Gastroesophageal sphincter (tissue), 4 donors: ENCODE results near the gene SCAF4. TPM values are rescaled to one million over a fixed set of nuclear protein-coding genes. Genes with fewer than 3 reads are reported as not detected.
"Not testable (repeated sequence)": the region's sequence is repeated elsewhere in the genome, so short reads cannot be mapped to it uniquely, and the experiment has no call there.

ENCODE experiments used
- ATAC-seq: fragments of 150-250 bp; one replicate; pipeline ENCODE4 v1.9.1; 2016; ENCODE audit warnings: mild to moderate bottlenecking, moderate library complexity
- H3K27ac ChIP-seq, 4 donors: fragments of 200-600 bp; sonication (generic) in 3 of 4; 1 replicate in 3 of 4; 2 replicates in 1 of 4; pipeline ENCODE4 v1.5.1; 2016 to 2019
- H3K27me3 ChIP-seq: fragments of 200-600 bp; sonication (generic); one replicate; pipeline ENCODE4 v1.5.1; 2019
- H3K36me3 ChIP-seq, 2 donors: fragments of 200-600 bp; sonication (generic); one replicate each; pipeline ENCODE4 v1.5.1; 2019; ENCODE audit warnings: control low read depth in 1 of 2
- H3K4me1 ChIP-seq, 3 donors: fragments of 200-600 bp; sonication (generic); 1 replicate in 2 of 3; 2 replicates in 1 of 3; pipeline ENCODE4 v1.5.1; 2016 to 2019; ENCODE audit warnings: control low read depth in 2 of 3
- H3K4me3 ChIP-seq, 2 donors: fragments of 200-600 bp; sonication (generic); one replicate each; pipeline ENCODE4 v1.5.1; 2019; ENCODE audit warnings: mild to moderate bottlenecking in 1 of 2, moderate library complexity in 1 of 2
- H3K9me3 ChIP-seq, 3 donors: fragments of 200-600 bp; sonication (generic); one replicate each; pipeline ENCODE4 v1.5.1; 2017 to 2019; ENCODE audit warnings: control low read depth in 2 of 3
- EP300 ChIP-seq: sonication (generic); formaldehyde crosslinking; IDR thresholded peaks from one replicate; pipeline ENCODE4 v1.6.1; 2017; ENCODE audit warnings: antibody characterized with exemption, mild to moderate bottlenecking
- POLR2A ChIP-seq, 2 donors: fragments of 450-650 bp; IDR thresholded peaks; one replicate each; pipeline ENCODE4 v1.6.1; 2017; ENCODE audit warnings: antibody characterized with exemption in 2 of 2, mild to moderate bottlenecking in 2 of 2, moderate library complexity in 1 of 2
- POLR2AphosphoS5 ChIP-seq: sonication (generic); formaldehyde crosslinking; IDR thresholded peaks from one replicate; pipeline ENCODE4 v1.6.1; 2017; ENCODE audit warnings: antibody characterized with exemption
- WGBS, 2 donors: methylation state at CpG; one replicate each; pipeline ENCODE4 v1.1.5; 2018; ENCODE audit warnings: low coverage in 1 of 2; 5-methylcytosine and 5-hydroxymethylcytosine counted together
- total RNA-seq, 4 donors: library from RNA; depleted of rRNA; stranded (reverse); fragments of >200 nt; gene quantifications; one replicate each; pipeline ENCODE4 v1.1.0, GENCODE V29; 2016
- TF ChIP-seq, protein P1 (sequence below), 4 experiments: fragments of 200-600 bp in 2 of 4; fragments of 450-650 bp in 2 of 4; sonication (generic) in 1 of 4; IDR thresholded peaks; one replicate each; pipeline ENCODE4 v1.5.1; 2017 to 2019; ENCODE audit warnings: antibody characterized with exemption in 4 of 4, mild to moderate bottlenecking in 2 of 4, moderate library complexity in 2 of 4

Gene SCAF4
- total RNA-seq, 4 donors from 2014 or later, result 10.7 to 19.9 (median 16.1) TPM

GRCh38 chr21:31647650-31648049 is 84.3 kb downstream of the SCAF4 start:
- 82 to 93% methylated on average over 2 to 3 of the region's 3 CpGs for WGBS, 2 donors
- no peak overlapping the region for H3K4me3 ChIP-seq
- H3K9me3 ChIP-seq, result no peaks in the 10 kb centered on the region
- H3K27me3 ChIP-seq, result no peaks in the 10 kb centered on the region
- H3K27ac ChIP-seq, result no peak overlapping the region
- TF ChIP-seq POLR2AphosphoS5, result no peak
- TF ChIP-seq, protein P1, sequence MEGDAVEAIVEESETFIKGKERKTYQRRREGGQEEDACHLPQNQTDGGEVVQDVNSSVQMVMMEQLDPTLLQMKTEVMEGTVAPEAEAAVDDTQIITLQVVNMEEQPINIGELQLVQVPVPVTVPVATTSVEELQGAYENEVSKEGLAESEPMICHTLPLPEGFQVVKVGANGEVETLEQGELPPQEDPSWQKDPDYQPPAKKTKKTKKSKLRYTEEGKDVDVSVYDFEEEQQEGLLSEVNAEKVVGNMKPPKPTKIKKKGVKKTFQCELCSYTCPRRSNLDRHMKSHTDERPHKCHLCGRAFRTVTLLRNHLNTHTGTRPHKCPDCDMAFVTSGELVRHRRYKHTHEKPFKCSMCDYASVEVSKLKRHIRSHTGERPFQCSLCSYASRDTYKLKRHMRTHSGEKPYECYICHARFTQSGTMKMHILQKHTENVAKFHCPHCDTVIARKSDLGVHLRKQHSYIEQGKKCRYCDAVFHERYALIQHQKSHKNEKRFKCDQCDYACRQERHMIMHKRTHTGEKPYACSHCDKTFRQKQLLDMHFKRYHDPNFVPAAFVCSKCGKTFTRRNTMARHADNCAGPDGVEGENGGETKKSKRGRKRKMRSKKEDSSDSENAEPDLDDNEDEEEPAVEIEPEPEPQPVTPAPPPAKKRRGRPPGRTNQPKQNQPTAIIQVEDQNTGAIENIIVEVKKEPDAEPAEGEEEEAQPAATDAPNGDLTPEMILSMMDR (IDR thresholded peaks at IDR 0.05), result no peak
- no peak for TF ChIP-seq EP300
- no peaks in the 10 kb centered on the region for H3K36me3 ChIP-seq
- H3K4me1 ChIP-seq, result no peaks in the 10 kb centered on the region
- ATAC-seq, result no peak

DNA sequence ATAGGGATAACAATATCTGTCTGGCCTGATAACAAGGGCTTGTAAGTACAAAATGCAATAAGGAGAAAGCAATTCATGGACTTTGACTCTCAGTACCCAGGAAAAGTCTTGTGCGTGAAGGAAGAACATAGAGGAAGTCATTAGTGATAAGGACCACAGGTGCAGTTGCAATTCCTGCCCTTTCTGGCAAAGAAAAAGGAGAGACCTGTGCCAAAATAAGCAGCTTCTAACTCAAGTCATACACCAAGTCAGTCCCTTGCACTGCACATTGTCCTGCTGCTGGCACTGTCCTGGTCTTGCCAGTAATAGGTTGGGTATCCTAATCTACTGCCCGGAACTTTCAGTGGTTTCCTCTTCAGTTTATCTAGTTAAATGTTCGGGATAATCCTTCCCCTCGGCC is 87.3 kb downstream of the SCAF4 start:
- Histone ChIP-seq H3K36me3 (no peaks in the 10 kb centered on the region), H3K27ac (no peak overlapping the region), H3K4me3 (no peak overlapping the region), H3K9me3 (no peaks in the 10 kb centered on the region), H3K4me1 (no peaks in the 10 kb centered on the region), H3K27me3 (no peaks in the 10 kb centered on the region)
- WGBS, 2 donors, result 62 to 71% methylated on average over 4 of the region's 4 CpGs
- TF ChIP-seq, protein P1 (IDR thresholded peaks at IDR 0.05), result no peak
- TF ChIP-seq POLR2A (IDR thresholded peaks at IDR 0.05) (no peak), EP300 (no peak), POLR2AphosphoS5 (no peak)
- no peak for ATAC-seq

DNA sequence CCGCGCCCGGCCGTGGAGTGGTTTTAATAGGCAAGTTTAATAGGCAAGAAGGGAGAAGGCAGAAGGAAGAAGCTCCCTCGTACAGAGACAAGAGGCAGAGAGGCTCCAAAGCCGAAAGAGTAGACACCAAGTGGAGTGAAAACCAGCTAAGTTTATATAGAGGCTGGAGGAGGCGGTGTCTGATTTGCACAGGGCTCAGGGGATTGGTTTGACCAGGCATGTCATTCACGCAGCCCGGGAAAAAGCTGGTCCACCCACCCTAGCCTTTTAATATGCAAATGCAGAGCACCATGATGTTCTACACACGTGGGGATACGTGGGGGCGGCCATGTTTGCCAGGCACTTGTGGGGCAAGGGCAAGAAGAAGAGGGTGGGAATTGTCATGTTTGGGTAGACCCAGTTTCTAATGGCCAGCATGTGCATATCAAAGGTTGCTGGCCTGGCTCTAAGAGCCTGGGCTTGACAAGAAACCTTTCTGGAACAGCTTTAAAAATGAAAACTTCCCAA is 90.4 kb downstream of the SCAF4 start:
- ATAC-seq, result no peak
- H3K27me3 ChIP-seq, result no peaks in the 10 kb centered on the region
- no peaks in the 10 kb centered on the region for H3K36me3 ChIP-seq
- WGBS, 2 donors, result 80 to 89% methylated on average over 1 to 7 of the region's 12 CpGs
- no peak overlapping the region for H3K27ac ChIP-seq
- no peaks in the 10 kb centered on the region for H3K4me1 ChIP-seq
- H3K4me3 ChIP-seq, result no peak overlapping the region
- H3K9me3 ChIP-seq, result peaks cover 0 to 9% (median 0%) of the 10 kb centered on the region in 3 donors
- TF ChIP-seq, protein P1 (IDR thresholded peaks at IDR 0.05), result no peak
- TF ChIP-seq EP300, result no peak
- TF ChIP-seq POLR2A (IDR thresholded peaks at IDR 0.05), result no peak
- no peak for TF ChIP-seq POLR2AphosphoS5

GRCh38 chr21:31636874-31637273 is 95.0 kb downstream of the SCAF4 start:
- WGBS, 2 donors, result 71 to 88% methylated on average over 1 to 2 of the region's 2 CpGs
- H3K36me3 ChIP-seq, result no peaks in the 10 kb centered on the region
- H3K27me3 ChIP-seq, result no peaks in the 10 kb centered on the region
- TF ChIP-seq POLR2AphosphoS5 (no peak), POLR2A (IDR thresholded peaks at IDR 0.05) (no peak), EP300 (no peak)
- TF ChIP-seq, protein P1 (IDR thresholded peaks at IDR 0.05), result no peak
- H3K9me3 ChIP-seq, result peaks cover 0 to 9% (median 0%) of the 10 kb centered on the region in 3 donors
- ATAC-seq, result no peak
- H3K4me1 ChIP-seq, result no peaks in the 10 kb centered on the region
- no peak overlapping the region for H3K4me3 ChIP-seq
- H3K27ac ChIP-seq, result no peak overlapping the region

DNA sequence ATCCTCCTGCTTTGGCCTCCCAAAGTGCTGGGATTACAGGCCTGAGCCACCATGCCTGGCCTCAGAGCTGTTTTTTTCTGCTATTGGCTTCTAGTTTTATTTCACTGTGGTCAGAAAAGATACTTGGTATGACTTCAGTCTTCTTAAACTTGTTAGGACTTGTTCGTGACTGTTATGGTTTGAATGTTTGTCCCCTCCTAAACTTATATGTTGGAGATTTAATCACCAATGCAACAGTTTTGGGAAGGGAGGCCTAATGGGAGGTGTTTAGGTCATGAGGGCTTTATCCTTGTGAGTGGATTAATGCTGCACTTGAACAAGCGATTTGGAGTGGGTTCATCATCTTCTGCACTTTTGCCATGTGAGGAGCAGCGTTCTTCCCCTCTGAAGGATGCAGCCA is 96.9 kb downstream of the SCAF4 start:
- peaks cover 0 to 7% (median 0%) of the 10 kb centered on the region in 3 donors for H3K4me1 ChIP-seq
- H3K4me3 ChIP-seq, result no peak overlapping the region
- no peaks in the 10 kb centered on the region for H3K27me3 ChIP-seq
- H3K36me3 ChIP-seq, result no peaks in the 10 kb centered on the region
- no peak for ATAC-seq
- TF ChIP-seq, protein P1 (IDR thresholded peaks at IDR 0.05), result no peak
- TF ChIP-seq POLR2A (IDR thresholded peaks at IDR 0.05), result no peak
- no peak for TF ChIP-seq POLR2AphosphoS5
- TF ChIP-seq EP300, result no peak
- no peak overlapping the region for H3K27ac ChIP-seq
- peaks cover 0 to 9% (median 0%) of the 10 kb centered on the region in 3 donors for H3K9me3 ChIP-seq
- WGBS, 2 donors, result 76 to 96% methylated on average over 3 of the region's 3 CpGs

DNA sequence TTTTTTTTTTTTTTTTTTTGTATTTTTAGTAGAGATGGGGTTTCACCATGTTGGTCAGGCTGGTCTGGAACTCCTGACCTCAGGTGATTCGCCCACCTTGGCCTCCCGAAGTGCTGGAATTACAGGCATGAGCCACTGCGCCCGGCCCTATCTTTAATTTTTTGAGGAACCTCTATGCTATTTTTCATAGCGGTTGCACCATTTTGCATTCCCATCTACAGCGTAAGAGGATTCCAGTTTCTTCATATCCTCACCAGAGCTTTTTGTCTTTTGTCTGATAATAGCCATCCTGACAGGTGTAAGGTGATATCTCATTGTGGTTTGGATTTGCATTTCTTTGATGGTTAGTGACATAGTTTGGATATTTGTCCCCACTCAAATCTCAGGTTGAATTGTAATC is 100.0 kb downstream of the SCAF4 start:
- H3K27ac ChIP-seq, ATAC-seq, H3K36me3 ChIP-seq, H3K9me3 ChIP-seq, H3K4me3 ChIP-seq, H3K4me1 ChIP-seq, H3K27me3 ChIP-seq: not testable (repeated sequence)
- 98 to 100% methylated on average over 5 to 6 of the region's 6 CpGs for WGBS, 2 donors
